Muscle layer of colon (tissue), 2 donors: ENCODE measurements around the gene PANK2.
A peak's percentile ranks its signal among the peaks of the same experiment; 100 is the strongest.
"Not testable (repeated sequence)": the region's sequence is repeated elsewhere in the genome, so short reads cannot be mapped to it uniquely, and the experiment has no call there.

Experiments used
- H3K27ac ChIP-seq: one replicate; pipeline ENCODE4 v1.7.0; 2013; ENCODE audit warnings: low read depth, mild to moderate bottlenecking, low read length, moderate library complexity
- H3K27me3 ChIP-seq, 2 donors: one replicate each; pipeline ENCODE4 v1.7.0; 2013; ENCODE audit warnings: low read length in 2 of 2, mild to moderate bottlenecking in 2 of 2; ENCODE audit not compliant: insufficient read depth in 2 of 2, control insufficient read depth in 1 of 2
- H3K36me3 ChIP-seq: one replicate; pipeline ENCODE4 v1.7.0; 2013; ENCODE audit warnings: mild to moderate bottlenecking, low read length; ENCODE audit not compliant: insufficient read depth
- H3K4me1 ChIP-seq: one replicate; pipeline ENCODE4 v1.7.0; 2013; ENCODE audit warnings: mild to moderate bottlenecking, low read length; ENCODE audit not compliant: insufficient read depth
- H3K4me3 ChIP-seq, 2 donors: one replicate each; pipeline ENCODE4 v1.7.0; 2013; ENCODE audit warnings: low read length in 2 of 2, low read depth in 1 of 2, mild to moderate bottlenecking in 1 of 2, moderate library complexity in 1 of 2
- H3K9ac ChIP-seq: one replicate; pipeline ENCODE4 v1.7.0; 2013; ENCODE audit warnings: low read length
- H3K9me3 ChIP-seq: one replicate; pipeline ENCODE4 v1.7.0; 2013; ENCODE audit warnings: mild to moderate bottlenecking, low read length
- donor health status: abdominal sarcoma.
- donor health status: Adenocarcinoma of cecum.

Gene PANK2

DNA sequence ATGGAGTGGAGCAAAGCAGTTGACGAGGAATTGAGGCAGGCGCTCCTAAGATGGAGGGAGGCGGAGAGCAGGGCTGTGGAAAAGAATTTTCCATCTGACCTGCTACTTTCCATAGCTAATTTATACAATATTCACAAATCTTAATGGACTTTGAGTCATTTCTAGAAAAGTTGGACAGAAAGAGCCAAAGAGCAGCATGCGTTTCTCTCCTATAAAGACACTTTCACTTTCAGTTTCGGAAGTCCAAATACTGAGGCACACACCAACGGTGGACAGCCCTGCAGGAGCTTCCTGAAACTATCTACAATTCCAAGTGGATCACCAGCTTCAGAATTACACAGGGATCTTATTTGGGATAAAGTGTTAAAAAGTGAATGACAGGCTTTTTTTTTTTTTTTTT, 43.5 kb downstream of the PANK2 start:
- Histone ChIP-seq H3K36me3 (no peaks in the 10 kb centered on the region), H3K4me1 (peaks cover 51% of the 10 kb centered on the region), H3K9ac (peak overlapping the region; percentile 1), H3K27ac (peak overlapping the region; percentile 37), H3K27me3 (no peaks in the 10 kb centered on the region), H3K9me3 (no peaks in the 10 kb centered on the region), H3K4me3 (peak overlapping the region; percentile 46 to 53)

- Histone ChIP-seq H3K4me1 (peaks cover 51% of the 10 kb centered on the region), H3K27me3 (no peaks in the 10 kb centered on the region), H3K36me3 (no peaks in the 10 kb centered on the region), H3K9ac (peak overlapping the region; percentile 1), H3K27ac (peak overlapping the region; percentile 37), H3K4me3 (peak overlapping the region in 1 of 2 donors; percentile 46), H3K9me3 (no peaks in the 10 kb centered on the region)
Measured at GRCh38 chr20:3933218-3933617, 44.0 kb downstream of the PANK2 start.

DNA sequence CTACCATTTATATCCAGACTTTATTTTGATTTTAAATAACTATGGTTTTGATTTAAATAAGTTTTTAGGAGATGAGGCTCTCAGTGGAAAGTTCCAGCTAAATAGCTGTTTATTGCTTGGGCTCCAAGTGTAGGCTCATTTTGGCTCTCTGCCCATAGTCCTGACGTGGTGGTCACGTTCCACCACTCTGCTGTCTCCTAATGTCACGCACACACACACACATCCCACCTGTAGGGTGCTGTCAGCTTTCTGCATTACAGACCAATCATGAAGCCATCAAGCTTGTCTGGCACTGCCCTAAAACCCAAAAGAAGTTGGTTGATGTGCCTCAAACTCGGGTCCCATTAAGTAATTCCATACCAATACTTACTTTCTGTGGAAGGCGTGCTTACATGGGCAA, 45.4 kb downstream of the PANK2 start:
- peaks cover 51% of the 10 kb centered on the region for H3K4me1 ChIP-seq
- H3K9ac ChIP-seq, result no peak overlapping the region
- no peak overlapping the region for H3K4me3 ChIP-seq
- no peaks in the 10 kb centered on the region for H3K36me3 ChIP-seq
- H3K9me3 ChIP-seq, result no peaks in the 10 kb centered on the region
- no peak overlapping the region for H3K27ac ChIP-seq
- H3K27me3 ChIP-seq, result no peaks in the 10 kb centered on the region

GRCh38 chr20:3935295-3935955, 46.2 kb downstream of the PANK2 start:
- peaks cover 51% of the 10 kb centered on the region for H3K4me1 ChIP-seq
- no peak overlapping the region for H3K9ac ChIP-seq
- H3K27ac ChIP-seq, result no peak overlapping the region
- H3K36me3 ChIP-seq, result no peaks in the 10 kb centered on the region
- H3K4me3 ChIP-seq, result no peak overlapping the region
- H3K27me3 ChIP-seq, result no peaks in the 10 kb centered on the region
- H3K9me3 ChIP-seq, result no peaks in the 10 kb centered on the region

DNA sequence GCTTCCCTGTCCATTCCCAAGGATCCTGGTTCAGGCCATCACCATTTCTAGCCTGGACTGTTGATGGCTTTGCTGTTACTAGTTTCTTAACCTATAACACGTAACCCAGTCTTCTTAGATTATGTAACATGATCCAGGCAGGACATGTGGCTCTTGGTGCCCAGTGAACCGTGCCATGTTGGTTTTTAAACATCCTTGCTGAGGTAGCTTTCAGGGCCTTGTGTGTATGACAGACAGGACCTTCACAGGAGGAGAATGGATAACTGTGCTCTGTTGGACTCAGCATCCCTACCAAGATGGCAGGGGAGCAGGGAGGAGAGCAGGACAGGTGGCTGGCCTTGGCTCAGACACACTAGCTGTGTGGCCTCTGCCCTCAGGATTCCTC, 46.8 kb downstream of the PANK2 start:
- peaks cover 5% of the 10 kb centered on the region for H3K36me3 ChIP-seq
- H3K27ac ChIP-seq, result no peak overlapping the region
- H3K9ac ChIP-seq, result no peak overlapping the region
- peaks cover 51% of the 10 kb centered on the region for H3K4me1 ChIP-seq
- H3K27me3 ChIP-seq, result no peaks in the 10 kb centered on the region
- no peak overlapping the region for H3K4me3 ChIP-seq
- no peaks in the 10 kb centered on the region for H3K9me3 ChIP-seq

DNA sequence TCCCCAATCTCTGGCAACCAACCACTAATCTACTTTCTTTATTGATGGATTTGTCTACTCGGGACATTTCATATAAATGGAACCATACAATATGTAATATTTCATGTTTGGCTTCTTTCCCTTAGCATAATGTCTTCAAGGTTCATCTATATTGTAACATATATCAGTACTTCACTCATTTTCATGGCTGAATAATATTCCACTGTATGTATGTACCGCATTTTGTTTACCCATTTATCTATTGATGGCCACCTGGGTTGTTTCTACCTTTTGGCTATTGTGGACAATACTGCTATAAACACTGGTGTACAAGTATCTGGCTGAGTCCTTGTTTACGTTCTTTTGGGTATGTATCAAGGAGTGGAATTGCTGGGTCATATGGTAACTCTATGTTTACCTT, 48.4 kb downstream of the PANK2 start:
- H3K9ac ChIP-seq, result no peak overlapping the region
- H3K27me3 ChIP-seq, result no peaks in the 10 kb centered on the region
- no peak overlapping the region for H3K27ac ChIP-seq
- H3K36me3 ChIP-seq, result peaks cover 5% of the 10 kb centered on the region
- H3K9me3 ChIP-seq, result no peaks in the 10 kb centered on the region
- peaks cover 36% of the 10 kb centered on the region for H3K4me1 ChIP-seq
- no peak overlapping the region for H3K4me3 ChIP-seq

GRCh38 chr20:3940905-3941304, 51.7 kb downstream of the PANK2 start:
- no peak overlapping the region for H3K4me3 ChIP-seq
- H3K4me1 ChIP-seq, result peaks cover 5% of the 10 kb centered on the region
- no peaks in the 10 kb centered on the region for H3K9me3 ChIP-seq
- H3K36me3 ChIP-seq, result peaks cover 5% of the 10 kb centered on the region
- no peaks in the 10 kb centered on the region for H3K27me3 ChIP-seq
- no peak overlapping the region for H3K9ac ChIP-seq
- no peak overlapping the region for H3K27ac ChIP-seq

- not testable (repeated sequence) for H3K4me3 ChIP-seq, H3K27me3 ChIP-seq
Measured at GRCh38 chr20:3946666-3947065, 57.5 kb downstream of the PANK2 start.

GRCh38 chr20:3964719-3965118, 75.5 kb downstream of the PANK2 start:
- H3K9me3 ChIP-seq, result no peaks in the 10 kb centered on the region

More at GRCh38 chr20:3946666-3947065, 57.5 kb downstream of the PANK2 start:
- not testable (repeated sequence) for H3K4me1 ChIP-seq, H3K27ac ChIP-seq, H3K36me3 ChIP-seq, H3K9ac ChIP-seq, H3K9me3 ChIP-seq

DNA sequence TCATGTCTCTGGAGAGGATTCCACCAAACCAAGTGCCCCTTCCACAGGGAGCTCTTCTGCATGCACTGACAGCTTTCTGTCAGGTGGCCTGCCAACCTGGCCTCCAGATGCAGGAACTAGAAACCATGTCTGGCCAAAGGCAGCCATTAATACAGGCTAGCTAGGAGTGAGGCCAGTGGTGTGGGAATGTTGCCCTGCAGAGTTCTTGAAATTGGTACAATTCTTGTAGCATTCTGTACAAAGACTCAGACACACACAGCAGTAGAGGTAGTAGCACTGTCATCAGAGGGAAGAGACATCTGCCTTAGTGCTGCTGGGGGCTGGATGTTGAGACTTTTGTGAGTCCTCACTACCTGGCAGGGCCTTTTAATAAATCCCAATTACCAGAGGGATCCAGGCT, 77.4 kb downstream of the PANK2 start:
- Histone ChIP-seq H3K4me3 (no peak overlapping the region), H3K9me3 (no peaks in the 10 kb centered on the region), H3K9ac (no peak overlapping the region), H3K27ac (no peak overlapping the region), H3K27me3 (no peaks in the 10 kb centered on the region), H3K36me3 (no peaks in the 10 kb centered on the region), H3K4me1 (no peaks in the 10 kb centered on the region)

More at GRCh38 chr20:3964719-3965118, 75.5 kb downstream of the PANK2 start:
- Histone ChIP-seq H3K36me3 (no peaks in the 10 kb centered on the region), H3K4me3 (no peak overlapping the region), H3K27me3 (no peaks in the 10 kb centered on the region), H3K4me1 (no peaks in the 10 kb centered on the region), H3K27ac (no peak overlapping the region), H3K9ac (no peak overlapping the region)

GRCh38 chr20:3970016-3970415, 80.8 kb downstream of the PANK2 start:
- no peaks in the 10 kb centered on the region for H3K9me3 ChIP-seq
- no peaks in the 10 kb centered on the region for H3K4me1 ChIP-seq
- no peak overlapping the region for H3K27ac ChIP-seq
- H3K4me3 ChIP-seq, result no peak overlapping the region
- no peak overlapping the region for H3K9ac ChIP-seq
- no peaks in the 10 kb centered on the region for H3K36me3 ChIP-seq
- H3K27me3 ChIP-seq, result no peaks in the 10 kb centered on the region

GRCh38 chr20:3971145-3971544, 82.0 kb downstream of the PANK2 start:
- Histone ChIP-seq H3K4me3 (no peak overlapping the region), H3K36me3 (no peaks in the 10 kb centered on the region), H3K27me3 (no peaks in the 10 kb centered on the region), H3K4me1 (no peaks in the 10 kb centered on the region), H3K9me3 (no peaks in the 10 kb centered on the region), H3K9ac (no peak overlapping the region), H3K27ac (no peak overlapping the region)
